NCI-H1105 (cell line): Measurements from ENCODE around the gene EEF2K.
A peak's percentile ranks its signal among the peaks of the same experiment; 100 is the strongest.
"Not testable (repeated sequence)": the region's sequence is repeated elsewhere in the genome, so short reads cannot be mapped to it uniquely, and the experiment has no call there.

ENCODE experiments used
- DNase-seq: peaks from one replicate; lab custom pipeline; 2025; lab: John Stamatoyannopoulos, UW

EEF2K gene

GRCh38 chr16:22206013-22206841, at the start of gene EEF2K:
Gene EEF2K, plus strand, starts transcription at chr16:22206278. Its CDS starts 19,452 bp downstream, at chr16:22225730.
- peak; percentile 58 for DNase-seq

GRCh38 chr16:22161401-22161800, 44.7 kb upstream of the EEF2K start:
- no peak for DNase-seq

- DNase-seq: peak; percentile 12
These were observed 44.0 kb upstream of the EEF2K start, which contains the start of gene SDR42E2 for GRCh38 chr16:22161999-22162655. Gene SDR42E2, plus strand, starts transcription at chr16:22162506. Its CDS starts 3,077 bp downstream, at chr16:22165583.

GRCh38 chr16:22162656-22163009, 43.4 kb upstream of the EEF2K start:
- DNase-seq: no peak

GRCh38 chr16:22163806-22164205, 42.3 kb upstream of the EEF2K start:
- no peak for DNase-seq

- DNase-seq: no peak
These were observed 41.6 kb upstream of the EEF2K start for GRCh38 chr16:22164482-22164881.

GRCh38 chr16:22165508-22166285, 40.4 kb upstream of the EEF2K start:
- DNase-seq: no peak

- no peak for DNase-seq
These were observed 34.1 kb upstream of the EEF2K start for GRCh38 chr16:22171953-22172352.

GRCh38 chr16:22172642-22173041, 33.4 kb upstream of the EEF2K start:
- not testable (repeated sequence) for DNase-seq

- no peak for DNase-seq
These were observed 31.4 kb upstream of the EEF2K start for GRCh38 chr16:22174642-22175041.

- no peak for DNase-seq
These were observed 27.8 kb upstream of the EEF2K start for GRCh38 chr16:22177968-22178930.

- DNase-seq: no peak
These were observed 24.7 kb upstream of the EEF2K start for GRCh38 chr16:22181426-22181825.

GRCh38 chr16:22181843-22182242, 24.2 kb upstream of the EEF2K start:
- DNase-seq: no peak

GRCh38 chr16:22183335-22183734, 22.7 kb upstream of the EEF2K start:
- no peak for DNase-seq

GRCh38 chr16:22183901-22184614, 22.0 kb upstream of the EEF2K start:
- no peak for DNase-seq

GRCh38 chr16:22184615-22184968, 21.5 kb upstream of the EEF2K start:
- DNase-seq: no peak

- DNase-seq: no peak
These were observed 19.6 kb upstream of the EEF2K start for GRCh38 chr16:22186517-22186916.

- no peak for DNase-seq
These were observed 17.8 kb upstream of the EEF2K start for GRCh38 chr16:22188267-22188594.

GRCh38 chr16:22188595-22189442, 17.3 kb upstream of the EEF2K start:
- DNase-seq: peak; percentile 1

- no peak for DNase-seq
These were observed 16.5 kb upstream of the EEF2K start for GRCh38 chr16:22189473-22190080.
